ENCODE measurements around the gene DCUN1D3.
"Not testable (repeated sequence)": the region's sequence is repeated elsewhere in the genome, so short reads cannot be mapped to it uniquely, and the experiment has no call there.

- TF ChIP-seq POLR2A, CTCF, EP300 (IDR thresholded peaks at IDR 0.05): not testable (repeated sequence)
Observed at GRCh38 chr16:20929676-20930364, 29.7 kb upstream of the DCUN1D3 start.
